ENCODE results near the gene CAPN8. TPM values are rescaled to one million over a fixed set of nuclear protein-coding genes. Genes with fewer than 3 reads are reported as not detected.

The CAPN8 gene
- total RNA-seq, 1 experiment from 2014 or later: 0.28 TPM

DNA sequence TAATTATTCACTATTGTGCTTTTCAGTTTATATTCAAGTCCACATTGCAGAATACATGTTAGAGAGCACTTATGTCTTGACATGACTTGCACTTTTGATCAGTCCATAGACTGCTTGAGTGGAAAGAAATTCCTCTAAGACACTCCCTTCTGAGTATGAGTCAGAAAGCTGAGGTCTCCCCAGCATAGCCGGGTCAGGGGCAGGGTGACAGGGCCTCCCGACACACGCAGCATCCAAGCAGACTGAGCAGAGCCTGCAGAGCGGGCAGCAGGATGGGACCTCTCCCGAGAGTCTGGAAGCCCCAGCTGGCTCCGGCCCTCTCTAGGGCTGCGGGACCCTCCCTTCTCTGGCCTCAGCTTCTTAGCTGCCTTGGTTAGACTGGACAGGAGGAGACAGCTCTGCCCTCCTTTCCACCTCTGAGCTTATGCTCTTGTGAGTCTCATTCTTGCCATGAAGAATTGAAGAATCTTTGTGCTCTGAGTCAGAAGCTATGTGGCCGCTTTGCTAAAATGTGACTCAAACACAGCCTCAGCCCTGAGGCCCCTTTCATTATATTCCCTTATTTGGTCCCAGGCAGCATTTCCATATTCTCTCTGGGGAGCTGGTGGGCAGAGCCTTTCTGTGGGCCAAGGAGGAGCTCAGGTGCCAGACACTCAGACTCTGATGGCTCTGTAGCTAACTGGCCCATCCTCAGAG, 35.6 kb upstream of the CAPN8 start (continued):
- TF ChIP-seq, protein P1, sequence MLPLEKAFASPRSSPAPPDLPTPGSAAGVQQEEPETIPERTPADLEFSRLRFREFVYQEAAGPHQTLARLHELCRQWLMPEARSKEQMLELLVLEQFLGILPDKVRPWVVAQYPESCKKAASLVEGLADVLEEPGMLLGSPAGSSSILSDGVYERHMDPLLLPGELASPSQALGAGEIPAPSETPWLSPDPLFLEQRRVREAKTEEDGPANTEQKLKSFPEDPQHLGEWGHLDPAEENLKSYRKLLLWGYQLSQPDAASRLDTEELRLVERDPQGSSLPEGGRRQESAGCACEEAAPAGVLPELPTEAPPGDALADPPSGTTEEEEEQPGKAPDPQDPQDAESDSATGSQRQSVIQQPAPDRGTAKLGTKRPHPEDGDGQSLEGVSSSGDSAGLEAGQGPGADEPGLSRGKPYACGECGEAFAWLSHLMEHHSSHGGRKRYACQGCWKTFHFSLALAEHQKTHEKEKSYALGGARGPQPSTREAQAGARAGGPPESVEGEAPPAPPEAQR (CRISPR knock-in tag; IDR thresholded peaks at IDR 0.05): no peak
- TF ChIP-seq TEAD4 (CRISPR knock-in tag; IDR thresholded peaks at IDR 0.05): no peak

DNA sequence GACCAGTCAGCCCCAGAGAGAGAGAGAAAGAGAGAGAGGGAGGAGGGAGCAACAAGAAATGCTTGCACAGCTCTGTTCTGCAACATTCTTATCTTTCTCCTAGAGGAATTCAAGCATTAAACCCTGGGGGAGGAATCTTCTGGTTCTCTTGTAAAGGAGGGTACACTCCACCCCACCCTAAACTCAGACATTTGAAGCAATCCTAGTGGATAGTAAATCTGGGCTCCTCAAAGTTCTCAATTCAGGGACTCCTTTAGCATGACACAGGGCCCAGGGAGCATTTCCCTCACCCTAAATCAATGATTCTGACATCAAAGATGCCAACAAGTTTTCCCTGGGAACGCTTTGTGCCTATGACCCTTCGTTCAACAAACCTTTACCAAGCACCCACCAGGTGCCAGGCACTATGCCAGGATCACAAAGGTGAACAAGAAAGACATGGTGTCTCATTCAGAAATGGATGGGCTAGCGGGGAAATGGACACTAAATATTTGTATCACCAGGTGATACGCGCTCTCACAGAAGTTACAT, 35.0 kb upstream of the CAPN8 start:
- peaks cover 2% of the 10 kb centered on the region; the same call in 1 of the 2 replicates for H3K27me3 Mint-ChIP-seq (ENCODE audit: low read depth)
- H3K4me3 Mint-ChIP-seq: no peak overlapping the region
- H3K36me3 Mint-ChIP-seq: no peaks in the 10 kb centered on the region

More for the DNA sequence above, 35.0 kb upstream of the CAPN8 start:
- no peak overlapping the region for H3K27ac Mint-ChIP-seq
- DNase-seq (ENCODE audit: low spot score) (no peak), ATAC-seq (no peak)
- TF ChIP-seq KAT7 (CRISPR knock-in tag; IDR thresholded peaks at IDR 0.05; ENCODE audit: borderline replicate concordance): no peak
- TF ChIP-seq ETV6 (CRISPR knock-in tag; IDR thresholded peaks at IDR 0.05): no peak
- TF ChIP-seq, protein P2, sequence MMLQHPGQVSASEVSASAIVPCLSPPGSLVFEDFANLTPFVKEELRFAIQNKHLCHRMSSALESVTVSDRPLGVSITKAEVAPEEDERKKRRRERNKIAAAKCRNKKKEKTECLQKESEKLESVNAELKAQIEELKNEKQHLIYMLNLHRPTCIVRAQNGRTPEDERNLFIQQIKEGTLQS (CRISPR knock-in tag; conservative IDR thresholded peaks at IDR 0.05): no peak
- no peak for TF ChIP-seq ZBTB21 (CRISPR knock-in tag; IDR thresholded peaks at IDR 0.05; ENCODE audit: borderline replicate concordance)
- TF ChIP-seq, protein P1 (CRISPR knock-in tag; IDR thresholded peaks at IDR 0.05): no peak
- no peak for TF ChIP-seq TP53 (CRISPR knock-in tag; IDR thresholded peaks at IDR 0.05)
- TF ChIP-seq, protein P3, sequence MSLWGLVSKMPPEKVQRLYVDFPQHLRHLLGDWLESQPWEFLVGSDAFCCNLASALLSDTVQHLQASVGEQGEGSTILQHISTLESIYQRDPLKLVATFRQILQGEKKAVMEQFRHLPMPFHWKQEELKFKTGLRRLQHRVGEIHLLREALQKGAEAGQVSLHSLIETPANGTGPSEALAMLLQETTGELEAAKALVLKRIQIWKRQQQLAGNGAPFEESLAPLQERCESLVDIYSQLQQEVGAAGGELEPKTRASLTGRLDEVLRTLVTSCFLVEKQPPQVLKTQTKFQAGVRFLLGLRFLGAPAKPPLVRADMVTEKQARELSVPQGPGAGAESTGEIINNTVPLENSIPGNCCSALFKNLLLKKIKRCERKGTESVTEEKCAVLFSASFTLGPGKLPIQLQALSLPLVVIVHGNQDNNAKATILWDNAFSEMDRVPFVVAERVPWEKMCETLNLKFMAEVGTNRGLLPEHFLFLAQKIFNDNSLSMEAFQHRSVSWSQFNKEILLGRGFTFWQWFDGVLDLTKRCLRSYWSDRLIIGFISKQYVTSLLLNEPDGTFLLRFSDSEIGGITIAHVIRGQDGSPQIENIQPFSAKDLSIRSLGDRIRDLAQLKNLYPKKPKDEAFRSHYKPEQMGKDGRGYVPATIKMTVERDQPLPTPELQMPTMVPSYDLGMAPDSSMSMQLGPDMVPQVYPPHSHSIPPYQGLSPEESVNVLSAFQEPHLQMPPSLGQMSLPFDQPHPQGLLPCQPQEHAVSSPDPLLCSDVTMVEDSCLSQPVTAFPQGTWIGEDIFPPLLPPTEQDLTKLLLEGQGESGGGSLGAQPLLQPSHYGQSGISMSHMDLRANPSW (CRISPR knock-in tag; conservative IDR thresholded peaks at IDR 0.05; ENCODE audit: low read depth): no peak
- TF ChIP-seq CREB1 (CRISPR knock-in tag; IDR thresholded peaks at IDR 0.05): no peak
- TF ChIP-seq, protein P4, sequence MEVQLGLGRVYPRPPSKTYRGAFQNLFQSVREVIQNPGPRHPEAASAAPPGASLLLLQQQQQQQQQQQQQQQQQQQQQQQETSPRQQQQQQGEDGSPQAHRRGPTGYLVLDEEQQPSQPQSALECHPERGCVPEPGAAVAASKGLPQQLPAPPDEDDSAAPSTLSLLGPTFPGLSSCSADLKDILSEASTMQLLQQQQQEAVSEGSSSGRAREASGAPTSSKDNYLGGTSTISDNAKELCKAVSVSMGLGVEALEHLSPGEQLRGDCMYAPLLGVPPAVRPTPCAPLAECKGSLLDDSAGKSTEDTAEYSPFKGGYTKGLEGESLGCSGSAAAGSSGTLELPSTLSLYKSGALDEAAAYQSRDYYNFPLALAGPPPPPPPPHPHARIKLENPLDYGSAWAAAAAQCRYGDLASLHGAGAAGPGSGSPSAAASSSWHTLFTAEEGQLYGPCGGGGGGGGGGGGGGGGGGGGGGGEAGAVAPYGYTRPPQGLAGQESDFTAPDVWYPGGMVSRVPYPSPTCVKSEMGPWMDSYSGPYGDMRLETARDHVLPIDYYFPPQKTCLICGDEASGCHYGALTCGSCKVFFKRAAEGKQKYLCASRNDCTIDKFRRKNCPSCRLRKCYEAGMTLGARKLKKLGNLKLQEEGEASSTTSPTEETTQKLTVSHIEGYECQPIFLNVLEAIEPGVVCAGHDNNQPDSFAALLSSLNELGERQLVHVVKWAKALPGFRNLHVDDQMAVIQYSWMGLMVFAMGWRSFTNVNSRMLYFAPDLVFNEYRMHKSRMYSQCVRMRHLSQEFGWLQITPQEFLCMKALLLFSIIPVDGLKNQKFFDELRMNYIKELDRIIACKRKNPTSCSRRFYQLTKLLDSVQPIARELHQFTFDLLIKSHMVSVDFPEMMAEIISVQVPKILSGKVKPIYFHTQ (CRISPR knock-in tag; IDR thresholded peaks at IDR 0.05): no peak
- TF ChIP-seq, protein P5, sequence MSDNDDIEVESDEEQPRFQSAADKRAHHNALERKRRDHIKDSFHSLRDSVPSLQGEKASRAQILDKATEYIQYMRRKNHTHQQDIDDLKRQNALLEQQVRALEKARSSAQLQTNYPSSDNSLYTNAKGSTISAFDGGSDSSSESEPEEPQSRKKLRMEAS (CRISPR knock-in tag; IDR thresholded peaks at IDR 0.05): no peak
- TF ChIP-seq NFATC4 (CRISPR knock-in tag; IDR thresholded peaks at IDR 0.05): no peak
- no peak for TF ChIP-seq RORB (CRISPR knock-in tag; IDR thresholded peaks at IDR 0.05)
- no peak for TF ChIP-seq JAZF1 (CRISPR knock-in tag; IDR thresholded peaks at IDR 0.05)
- no peak for TF ChIP-seq SMAD3 (CRISPR knock-in tag; IDR thresholded peaks at IDR 0.05; ENCODE audit: borderline replicate concordance)
- no peak for TF ChIP-seq OVOL2 (CRISPR knock-in tag; IDR thresholded peaks at IDR 0.05; ENCODE audit: borderline replicate concordance)
- TF ChIP-seq, protein P6, sequence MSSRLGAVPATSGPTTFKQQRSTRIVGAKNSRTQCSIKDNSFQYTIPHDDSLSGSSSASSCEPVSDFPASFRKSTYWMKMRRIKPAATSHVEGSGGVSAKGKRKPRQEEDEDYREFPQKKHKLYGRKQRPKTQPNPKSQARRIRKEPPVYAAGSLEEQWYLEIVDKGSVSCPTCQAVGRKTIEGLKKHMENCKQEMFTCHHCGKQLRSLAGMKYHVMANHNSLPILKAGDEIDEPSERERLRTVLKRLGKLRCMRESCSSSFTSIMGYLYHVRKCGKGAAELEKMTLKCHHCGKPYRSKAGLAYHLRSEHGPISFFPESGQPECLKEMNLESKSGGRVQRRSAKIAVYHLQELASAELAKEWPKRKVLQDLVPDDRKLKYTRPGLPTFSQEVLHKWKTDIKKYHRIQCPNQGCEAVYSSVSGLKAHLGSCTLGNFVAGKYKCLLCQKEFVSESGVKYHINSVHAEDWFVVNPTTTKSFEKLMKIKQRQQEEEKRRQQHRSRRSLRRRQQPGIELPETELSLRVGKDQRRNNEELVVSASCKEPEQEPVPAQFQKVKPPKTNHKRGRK (CRISPR knock-in tag; IDR thresholded peaks at IDR 0.05; ENCODE audit: borderline replicate concordance): no peak
- TF ChIP-seq, protein P7, sequence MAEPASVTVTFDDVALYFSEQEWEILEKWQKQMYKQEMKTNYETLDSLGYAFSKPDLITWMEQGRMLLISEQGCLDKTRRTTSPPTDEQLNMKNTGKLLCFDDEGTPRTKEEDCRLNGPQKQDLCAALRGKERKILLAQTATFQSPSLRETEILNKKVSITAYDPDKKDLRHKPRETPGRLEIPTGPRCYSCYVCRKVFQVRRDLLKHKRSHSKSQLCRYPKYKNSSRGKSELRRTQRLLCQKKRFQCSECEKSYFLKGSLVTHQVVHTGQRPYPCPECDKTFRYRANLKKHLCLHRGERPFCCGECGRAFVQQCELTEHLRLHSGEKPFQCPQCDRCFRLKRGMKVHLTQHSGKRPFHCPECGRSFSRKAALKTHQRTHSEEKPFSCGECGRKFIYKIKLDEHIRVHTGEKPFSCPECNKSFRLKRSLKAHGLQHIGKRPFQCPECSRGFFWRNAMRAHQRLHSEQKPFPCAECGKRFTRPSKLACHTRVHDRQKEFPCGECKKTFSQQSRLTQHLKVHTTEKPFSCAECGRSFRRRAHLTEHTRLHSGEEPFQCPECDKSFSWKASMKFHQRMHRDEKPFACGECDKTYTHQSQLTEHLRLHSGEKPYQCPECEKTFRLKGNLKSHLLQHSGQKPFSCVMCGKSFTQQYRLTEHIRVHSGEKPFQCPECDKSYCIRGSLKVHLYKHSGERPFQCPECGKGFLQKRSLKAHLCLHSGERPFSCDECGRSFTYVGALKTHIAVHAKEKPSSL (CRISPR knock-in tag; conservative IDR thresholded peaks at IDR 0.05): no peak
- TF ChIP-seq ZNF423 (CRISPR knock-in tag; IDR thresholded peaks at IDR 0.05): no peak
- TF ChIP-seq, protein P8, sequence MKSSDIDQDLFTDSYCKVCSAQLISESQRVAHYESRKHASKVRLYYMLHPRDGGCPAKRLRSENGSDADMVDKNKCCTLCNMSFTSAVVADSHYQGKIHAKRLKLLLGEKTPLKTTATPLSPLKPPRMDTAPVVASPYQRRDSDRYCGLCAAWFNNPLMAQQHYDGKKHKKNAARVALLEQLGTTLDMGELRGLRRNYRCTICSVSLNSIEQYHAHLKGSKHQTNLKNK (CRISPR knock-in tag; IDR thresholded peaks at IDR 0.05): no peak
- no peaks in the 10 kb centered on the region for H3K9me3 Mint-ChIP-seq
- ChIA-PET POLR2A (no interaction called here), CTCF (interaction anchor here (0.9 to 2.1 kb wide), 3 partner anchors 49 to 350 kb away, joined by 3 to 15 read pairs (median 4); no protein-coding TSS in a partner anchor)
- H3K4me1 Mint-ChIP-seq: peaks cover 4% of the 10 kb centered on the region
